ES-I3 (cell line): Measurements from ENCODE around the gene TMEM131.
"Not testable (repeated sequence)": the region's sequence is repeated elsewhere in the genome, so short reads cannot be mapped to it uniquely, and the experiment has no call there.

Source experiments
- H3K36me3 ChIP-seq: 2 replicates; pipeline ENCODE4 v1.6.1; 2013; ENCODE audit warnings: mild to moderate bottlenecking, low read length, control low read depth, moderate library complexity; ENCODE audit not compliant: insufficient read depth
- H3K4me1 ChIP-seq: 2 replicates; pipeline ENCODE4 v1.6.1; 2013; ENCODE audit warnings: mild to moderate bottlenecking, control low read depth, low read length; ENCODE audit not compliant: insufficient read depth
- H3K9ac ChIP-seq: 2 replicates; pipeline ENCODE4 v1.6.1; 2013; ENCODE audit warnings: low read depth, mild to moderate bottlenecking, low read length, moderate library complexity
- H3K9me3 ChIP-seq: 2 replicates; pipeline ENCODE4 v1.6.1; 2013; ENCODE audit warnings: mild to moderate bottlenecking, low read length, moderate library complexity; ENCODE audit not compliant: control insufficient read depth, insufficient read depth

TMEM131 gene

GRCh38 chr2:98027538-98027937 is 31.8 kb upstream of the TMEM131 start:
- 0 out of 2 replicates have a peak, but pooled peaks cover 5% of the 10 kb centered on the region for H3K4me1 ChIP-seq
- no peak overlapping the region for H3K9ac ChIP-seq

GRCh38 chr2:98026927-98027522 is 31.3 kb upstream of the TMEM131 start:
- H3K9ac ChIP-seq, result no peak overlapping the region
- H3K36me3 ChIP-seq, result no peaks in the 10 kb centered on the region
- 0 out of 2 replicates have a peak, but pooled peaks cover 5% of the 10 kb centered on the region for H3K4me1 ChIP-seq
- no peaks in the 10 kb centered on the region for H3K9me3 ChIP-seq

More at GRCh38 chr2:98027538-98027937, 31.8 kb upstream of the TMEM131 start:
- H3K9me3 ChIP-seq, result no peaks in the 10 kb centered on the region
- H3K36me3 ChIP-seq, result no peaks in the 10 kb centered on the region

GRCh38 chr2:98026292-98026691 is 30.5 kb upstream of the TMEM131 start:
- H3K4me1 ChIP-seq, result 0 out of 2 replicates have a peak, but pooled peaks cover 5% of the 10 kb centered on the region
- H3K9me3 ChIP-seq, result no peaks in the 10 kb centered on the region
- H3K9ac ChIP-seq, result no peak overlapping the region
- no peaks in the 10 kb centered on the region for H3K36me3 ChIP-seq

- Histone ChIP-seq H3K36me3 (no peaks in the 10 kb centered on the region), H3K9me3 (no peaks in the 10 kb centered on the region), H3K4me1 (0 out of 2 replicates have a peak, but pooled peaks cover 5% of the 10 kb centered on the region), H3K9ac (no peak overlapping the region)
These were observed 29.8 kb upstream of the TMEM131 start for GRCh38 chr2:98025481-98026037.

GRCh38 chr2:98022067-98022466 is 26.3 kb upstream of the TMEM131 start:
- H3K9ac ChIP-seq, H3K9me3 ChIP-seq, H3K4me1 ChIP-seq: not testable (repeated sequence)

GRCh38 chr2:98020992-98021713 is 25.4 kb upstream of the TMEM131 start:
- H3K9ac ChIP-seq, result no peak overlapping the region
- H3K36me3 ChIP-seq, result no peaks in the 10 kb centered on the region
- no peaks in the 10 kb centered on the region for H3K9me3 ChIP-seq
- H3K4me1 ChIP-seq, result no peaks in the 10 kb centered on the region

More at GRCh38 chr2:98022067-98022466, 26.3 kb upstream of the TMEM131 start:
- not testable (repeated sequence) for H3K36me3 ChIP-seq

- no peaks in the 10 kb centered on the region for H3K9me3 ChIP-seq
These were observed 24.8 kb upstream of the TMEM131 start for GRCh38 chr2:98020516-98020915.

GRCh38 chr2:98016908-98017670 is 21.3 kb upstream of the TMEM131 start:
- no peaks in the 10 kb centered on the region for H3K36me3 ChIP-seq
- no peak overlapping the region for H3K9ac ChIP-seq
- no peaks in the 10 kb centered on the region for H3K9me3 ChIP-seq
- H3K4me1 ChIP-seq, result no peaks in the 10 kb centered on the region

More at GRCh38 chr2:98020516-98020915, 24.8 kb upstream of the TMEM131 start:
- Histone ChIP-seq H3K36me3 (no peaks in the 10 kb centered on the region), H3K9ac (no peak overlapping the region), H3K4me1 (no peaks in the 10 kb centered on the region)

GRCh38 chr2:98015671-98016070 is 19.9 kb upstream of the TMEM131 start:
- Histone ChIP-seq H3K9ac (no peak overlapping the region), H3K9me3 (no peaks in the 10 kb centered on the region), H3K4me1 (no peaks in the 10 kb centered on the region), H3K36me3 (no peaks in the 10 kb centered on the region)

- no peaks in the 10 kb centered on the region for H3K36me3 ChIP-seq
- no peaks in the 10 kb centered on the region for H3K4me1 ChIP-seq
- no peak overlapping the region for H3K9ac ChIP-seq
- no peaks in the 10 kb centered on the region for H3K9me3 ChIP-seq
These were observed 18.6 kb upstream of the TMEM131 start for GRCh38 chr2:98014379-98014778.

GRCh38 chr2:98013407-98014042 is 17.8 kb upstream of the TMEM131 start:
- no peak overlapping the region for H3K9ac ChIP-seq
- H3K36me3 ChIP-seq, result no peaks in the 10 kb centered on the region
- H3K9me3 ChIP-seq, result no peaks in the 10 kb centered on the region
- no peaks in the 10 kb centered on the region for H3K4me1 ChIP-seq

- no peaks in the 10 kb centered on the region for H3K9me3 ChIP-seq
- no peak overlapping the region for H3K9ac ChIP-seq
- H3K36me3 ChIP-seq, result no peaks in the 10 kb centered on the region
- H3K4me1 ChIP-seq, result no peaks in the 10 kb centered on the region
These were observed 16.8 kb upstream of the TMEM131 start for GRCh38 chr2:98012561-98012991.

- H3K4me1 ChIP-seq, result no peaks in the 10 kb centered on the region
- H3K9ac ChIP-seq, result no peak overlapping the region
- no peaks in the 10 kb centered on the region for H3K9me3 ChIP-seq
- no peaks in the 10 kb centered on the region for H3K36me3 ChIP-seq
These were observed 14.4 kb upstream of the TMEM131 start for GRCh38 chr2:98009887-98010760.
